GM18508 (cell line): Measurements from ENCODE around the gene CCDC138.
"Not testable (repeated sequence)": the region's sequence is repeated elsewhere in the genome, so short reads cannot be mapped to it uniquely, and the experiment has no call there.

Source experiments
- ATAC-seq: cut with Tn5 transposase; IDR thresholded peaks from one replicate; pipeline ENCODE4 v1.9.1; 2021; ENCODE audit warnings: moderate number of reproducible peaks; ENCODE audit not compliant: insufficient read depth, unreplicated experiment

Gene CCDC138, protein sequence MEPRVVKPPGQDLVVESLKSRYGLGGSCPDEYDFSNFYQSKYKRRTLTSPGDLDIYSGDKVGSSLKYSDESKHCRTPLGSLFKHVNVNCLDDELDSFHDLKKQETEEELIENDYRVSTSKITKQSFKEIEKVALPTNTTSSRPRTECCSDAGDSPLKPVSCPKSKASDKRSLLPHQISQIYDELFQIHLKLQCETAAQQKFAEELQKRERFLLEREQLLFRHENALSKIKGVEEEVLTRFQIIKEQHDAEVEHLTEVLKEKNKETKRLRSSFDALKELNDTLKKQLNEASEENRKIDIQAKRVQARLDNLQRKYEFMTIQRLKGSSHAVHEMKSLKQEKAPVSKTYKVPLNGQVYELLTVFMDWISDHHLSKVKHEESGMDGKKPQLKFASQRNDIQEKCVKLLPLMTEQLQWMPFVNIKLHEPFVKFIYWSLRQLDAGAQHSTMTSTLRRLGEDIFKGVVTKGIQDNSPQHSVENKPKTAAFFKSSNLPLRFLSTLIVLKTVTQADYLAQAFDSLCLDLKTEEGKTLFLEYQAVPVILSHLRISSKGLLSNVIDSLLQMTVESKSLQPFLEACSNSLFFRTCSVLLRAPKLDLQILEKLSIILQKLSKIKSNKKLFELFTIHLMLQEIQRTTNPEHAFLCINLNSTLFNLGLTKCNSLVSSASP

DNA sequence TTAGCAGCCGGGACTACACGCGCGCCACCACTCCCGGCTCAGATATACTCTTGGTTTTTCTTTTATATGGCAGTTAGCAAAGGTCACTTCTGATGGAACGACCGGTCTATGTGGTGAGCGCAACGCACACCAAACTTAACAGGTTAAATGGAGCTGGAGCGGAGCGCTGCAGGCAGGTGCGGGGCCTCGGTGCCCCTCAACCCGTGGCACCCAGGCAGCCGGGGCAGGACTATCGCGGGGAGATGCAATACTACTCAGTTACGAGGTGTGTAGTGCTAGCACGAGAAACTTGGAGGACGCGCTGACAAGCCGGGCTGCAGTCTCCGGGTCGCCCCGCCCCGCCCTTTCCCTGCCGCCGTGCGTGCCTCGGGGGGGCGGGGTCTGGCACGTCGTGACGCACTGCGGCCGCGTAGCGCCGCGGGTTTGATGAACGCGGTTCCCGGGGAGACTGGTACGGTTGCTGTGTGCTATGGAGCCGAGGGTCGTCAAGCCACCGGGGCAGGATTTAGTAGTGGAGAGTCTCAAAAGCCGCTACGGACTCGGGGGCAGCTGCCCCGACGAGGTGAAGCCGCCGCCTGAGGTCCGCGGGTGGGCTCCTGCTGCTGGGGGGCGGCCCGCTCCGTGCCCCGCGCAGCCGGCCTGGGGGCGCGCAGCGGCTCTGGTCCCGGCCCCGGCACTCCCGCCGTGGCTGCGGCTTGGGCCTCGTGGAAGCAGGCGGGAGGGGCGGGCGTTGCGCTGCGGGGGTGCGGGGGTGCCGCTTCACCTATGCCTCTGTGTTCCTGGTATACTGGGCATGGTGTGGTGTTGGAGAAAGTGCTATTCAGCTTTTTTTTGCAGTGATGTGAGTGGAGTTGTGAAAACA lies at the start of gene CCDC138:
CCDC138 (plus strand) TSS at position 418 of the 862 bp plus-strand sequence; CDS start at position 470, 52 bp downstream.
- peak; percentile 90 for ATAC-seq

DNA sequence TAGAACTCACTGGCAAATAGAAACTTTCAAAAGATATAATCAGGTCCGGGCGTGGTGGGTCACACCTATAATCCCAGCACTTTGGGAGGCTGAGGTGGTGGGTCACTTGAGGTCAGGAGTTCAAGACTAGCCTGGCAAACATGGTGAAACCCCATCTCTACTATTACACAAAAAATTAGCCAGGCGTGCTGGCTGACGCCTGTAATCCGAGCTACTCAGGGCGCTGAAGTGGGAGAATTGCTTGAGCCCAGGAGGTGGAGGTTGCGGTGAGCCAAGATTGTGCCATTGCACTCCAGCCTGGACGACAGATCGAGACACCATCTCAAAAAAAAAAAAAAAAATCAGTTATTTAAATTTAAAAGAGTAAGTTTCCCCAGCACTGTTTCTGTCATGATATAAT lies 28.6 kb upstream of the CCDC138 start:
- ATAC-seq = not testable (repeated sequence)

DNA sequence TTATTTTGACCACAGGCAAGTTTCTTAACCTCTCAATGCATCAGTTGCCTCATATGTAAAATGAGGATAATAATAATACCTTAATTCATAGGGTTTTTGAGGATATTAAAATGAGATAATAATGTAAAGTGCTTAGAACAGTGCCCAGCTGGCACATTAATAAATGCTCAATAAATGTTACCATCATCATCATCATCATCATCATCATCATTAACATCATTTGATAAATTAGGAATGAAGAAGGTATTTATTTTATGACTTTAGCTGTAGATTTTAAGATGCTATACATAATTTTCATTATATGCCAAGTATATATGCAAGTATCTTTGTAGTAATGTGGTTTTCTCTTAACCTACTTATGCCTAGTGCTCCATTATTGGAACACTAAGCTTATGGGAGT lies 24.0 kb upstream of the CCDC138 start:
- not testable (repeated sequence) for ATAC-seq

DNA sequence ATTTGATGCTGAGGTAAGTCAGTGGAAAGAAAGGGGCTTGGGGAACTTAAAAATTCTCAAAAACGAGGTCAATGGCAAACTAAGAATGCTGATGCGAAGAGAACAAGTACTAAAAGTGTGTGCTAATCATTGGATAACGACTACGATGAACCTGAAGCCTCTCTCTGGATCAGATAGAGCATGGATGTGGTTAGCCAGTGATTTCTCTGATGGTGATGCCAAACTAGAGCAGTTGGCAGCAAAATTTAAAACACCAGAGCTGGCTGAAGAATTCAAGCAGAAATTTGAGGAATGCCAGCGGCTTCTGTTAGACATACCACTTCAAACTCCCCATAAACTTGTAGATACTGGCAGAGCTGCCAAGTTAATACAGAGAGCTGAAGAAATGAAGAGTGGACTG lies 19.9 kb upstream of the CCDC138 start:
- not testable (repeated sequence) for ATAC-seq

DNA sequence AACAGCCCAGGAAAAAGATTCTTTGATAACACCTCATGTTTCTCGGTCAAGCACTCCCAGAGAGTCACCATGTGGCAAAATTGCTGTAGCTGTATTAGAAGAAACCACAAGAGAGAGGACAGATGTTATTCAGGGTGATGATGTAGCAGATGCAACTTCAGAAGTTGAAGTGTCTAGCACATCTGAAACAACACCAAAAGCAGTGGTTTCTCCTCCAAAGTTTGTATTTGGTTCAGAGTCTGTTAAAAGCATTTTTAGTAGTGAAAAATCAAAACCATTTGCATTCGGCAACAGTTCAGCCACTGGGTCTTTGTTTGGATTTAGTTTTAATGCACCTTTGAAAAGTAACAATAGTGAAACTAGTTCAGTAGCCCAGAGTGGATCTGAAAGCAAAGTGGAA lies 18.7 kb upstream of the CCDC138 start:
- ATAC-seq = not testable (repeated sequence)

DNA sequence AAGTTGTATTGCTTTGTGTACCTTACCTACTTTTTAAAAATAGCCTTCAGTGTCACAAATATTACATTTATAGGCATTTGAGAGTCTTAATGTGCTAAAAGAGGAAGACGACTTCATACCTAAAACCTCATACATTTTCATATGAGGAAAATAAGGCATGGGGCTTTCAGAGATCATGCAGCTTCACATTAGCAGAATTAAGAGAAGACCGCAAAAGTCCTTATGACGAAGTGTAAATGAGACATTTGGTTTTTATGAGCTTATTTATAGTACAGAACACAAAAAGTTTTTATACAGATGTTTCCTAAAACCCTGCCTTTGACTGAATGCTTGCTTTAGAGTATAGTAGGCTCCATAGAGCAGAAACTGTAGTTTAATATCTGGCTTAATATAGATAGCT lies 10.1 kb upstream of the CCDC138 start:
- ATAC-seq = peak; percentile 62

DNA sequence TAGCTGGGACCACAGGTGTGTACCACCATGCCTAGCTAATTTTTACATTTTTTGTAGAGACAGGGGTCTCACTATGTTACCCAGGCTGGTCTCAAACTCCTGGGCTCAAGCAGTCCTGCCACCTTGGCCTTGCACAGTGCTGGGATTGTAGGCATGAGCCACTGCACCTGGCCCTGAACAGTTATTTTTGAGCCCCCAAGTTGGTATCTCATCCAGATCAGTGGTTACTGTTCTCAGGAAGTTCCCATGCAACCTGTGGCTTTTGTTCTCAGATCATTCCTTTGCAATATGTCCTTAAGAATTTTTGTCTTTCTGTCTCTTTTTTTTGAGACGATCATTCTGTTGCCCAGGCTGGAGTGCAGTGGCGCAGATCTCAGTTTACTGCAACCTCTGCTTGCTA lies 7.7 kb upstream of the CCDC138 start:
- ATAC-seq = no peak

DNA sequence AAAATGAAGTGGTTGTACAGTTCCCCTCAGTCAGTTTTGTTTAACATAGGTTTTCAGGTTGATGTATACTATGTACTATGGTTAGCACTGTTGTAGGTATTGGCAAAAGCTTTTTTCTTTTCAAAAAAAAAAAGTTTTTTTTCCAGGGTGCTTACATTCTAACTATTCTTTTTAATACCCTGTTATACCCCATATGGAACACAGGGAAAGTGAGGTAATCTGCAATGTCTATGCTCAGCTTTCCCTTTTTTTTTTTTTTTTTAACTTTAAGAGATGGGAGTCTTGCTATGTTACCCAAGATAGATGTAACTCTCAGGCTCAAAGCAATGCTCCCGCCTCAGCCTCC lies 590 bp upstream of the CCDC138 start:
- no peak for ATAC-seq

DNA sequence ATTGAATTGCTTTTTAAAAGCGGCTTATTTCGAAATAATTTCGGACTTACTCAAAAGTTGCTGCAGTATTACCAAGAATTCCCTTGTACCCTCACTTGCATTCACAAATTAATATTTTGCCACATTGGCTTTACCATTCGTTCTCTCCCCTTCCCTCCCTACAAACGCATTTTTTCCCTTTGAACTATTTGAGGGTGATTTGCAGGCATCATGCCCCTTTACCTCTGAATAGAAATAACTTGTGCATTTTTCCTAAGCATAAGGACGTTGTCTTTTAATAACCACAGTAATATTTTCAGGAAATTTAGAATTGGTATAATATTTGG lies 608 bp downstream of the CCDC138 start:
- no peak for ATAC-seq

DNA sequence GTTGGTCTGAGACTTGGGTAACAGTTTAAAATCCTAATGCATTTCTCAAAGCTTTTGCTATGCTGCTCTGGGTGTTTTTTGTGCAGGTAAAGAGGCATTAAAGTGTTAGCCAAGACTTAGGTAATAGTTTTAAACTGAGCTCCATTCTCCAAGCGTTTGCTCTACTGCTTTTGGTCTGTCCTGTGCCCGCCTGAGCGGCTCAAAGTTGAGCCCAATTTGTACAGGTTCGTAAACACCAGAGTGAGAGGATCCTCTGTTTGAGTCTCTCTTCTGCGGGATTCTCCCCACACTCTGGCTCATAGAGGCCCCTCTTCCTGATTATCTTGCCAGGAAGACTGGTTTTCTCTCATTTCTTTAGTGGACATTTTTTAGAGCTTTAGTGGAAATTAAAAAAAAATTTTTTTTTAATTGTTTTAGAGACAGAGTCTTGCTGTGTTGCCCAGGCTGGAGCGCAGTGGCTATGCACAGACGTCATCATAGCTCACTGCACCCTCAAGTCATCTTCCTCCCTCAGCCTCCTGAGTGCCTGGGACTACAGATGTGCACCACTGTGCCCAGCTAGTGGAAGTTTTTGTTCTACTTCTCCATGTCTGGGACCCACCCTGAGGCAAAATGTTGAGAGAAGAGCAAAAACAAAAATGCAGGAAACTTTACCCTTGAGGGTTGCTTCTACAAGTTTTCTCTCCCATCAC lies 16.6 kb downstream of the CCDC138 start:
- no peak for ATAC-seq

DNA sequence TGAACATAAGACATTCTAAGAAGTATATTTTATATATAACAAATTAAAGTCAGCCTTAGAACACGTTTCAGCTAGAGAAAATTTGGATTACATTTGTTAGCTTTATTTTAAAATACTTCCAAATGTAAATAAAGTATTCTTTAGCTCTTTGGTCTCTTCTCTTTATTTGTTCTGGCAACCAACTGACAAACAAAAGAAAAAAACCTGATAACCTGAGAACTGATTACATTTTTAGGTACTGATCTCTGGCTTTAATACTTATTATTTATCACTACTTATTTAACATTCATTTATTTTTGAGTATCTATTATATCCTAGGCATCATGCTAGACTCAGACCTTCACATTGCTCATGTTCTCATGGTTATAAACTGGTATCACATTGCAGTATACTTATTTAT lies 18.5 kb downstream of the CCDC138 start:
- no peak for ATAC-seq

DNA sequence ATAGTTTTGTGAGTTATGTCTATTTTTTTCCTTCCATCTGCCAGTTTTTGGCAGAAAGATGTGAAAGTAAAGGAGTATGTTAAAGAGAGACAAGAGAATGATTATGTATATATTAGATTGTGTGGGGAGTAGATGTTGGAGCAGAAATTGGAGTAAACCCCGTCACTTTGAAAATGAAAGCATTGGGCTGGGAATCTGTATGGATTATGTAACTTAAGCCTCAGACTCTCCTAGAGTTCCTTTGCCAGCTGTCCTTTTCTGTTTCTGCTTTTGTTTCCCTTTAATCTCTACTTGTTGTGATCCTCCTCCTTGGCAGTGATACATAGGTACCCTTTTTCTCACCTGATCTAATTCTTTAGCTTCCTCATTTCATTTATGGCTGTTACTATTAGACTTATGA lies 19.2 kb downstream of the CCDC138 start:
- ATAC-seq = no peak

DNA sequence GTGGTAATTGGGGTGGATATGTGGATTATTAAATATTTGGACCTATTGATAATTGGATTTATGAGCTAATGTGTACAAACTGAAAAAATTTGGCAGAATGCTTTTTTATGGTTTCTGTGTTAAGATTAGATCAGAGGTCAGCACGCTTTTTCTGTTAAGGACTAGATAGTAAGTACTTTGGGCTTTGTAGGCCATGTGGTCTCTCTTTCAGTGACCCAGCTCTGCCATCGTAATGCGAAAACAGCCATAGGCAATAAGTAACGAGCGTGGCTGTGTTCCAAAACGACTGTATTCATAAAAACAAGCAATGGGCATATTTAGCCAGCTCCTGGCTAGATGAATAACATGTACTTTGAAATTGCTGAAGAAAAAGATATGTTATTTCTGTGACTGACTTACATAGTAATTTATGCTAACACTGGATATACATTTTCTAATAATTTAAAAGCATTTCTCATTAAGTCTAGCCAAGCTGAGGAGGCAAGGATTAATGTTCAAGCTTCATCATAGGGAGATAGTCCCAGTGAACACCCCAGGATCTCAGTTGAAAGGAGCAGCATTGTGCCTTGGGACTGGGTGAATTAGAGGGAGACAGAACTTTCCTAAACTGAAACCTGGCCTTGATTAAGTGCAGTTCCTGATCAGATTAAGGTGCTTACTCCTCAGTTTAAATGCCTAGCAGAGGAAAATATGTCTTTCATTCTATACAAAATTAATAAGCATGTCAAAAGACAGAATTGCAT lies 20.0 kb downstream of the CCDC138 start:
- ATAC-seq = no peak

DNA sequence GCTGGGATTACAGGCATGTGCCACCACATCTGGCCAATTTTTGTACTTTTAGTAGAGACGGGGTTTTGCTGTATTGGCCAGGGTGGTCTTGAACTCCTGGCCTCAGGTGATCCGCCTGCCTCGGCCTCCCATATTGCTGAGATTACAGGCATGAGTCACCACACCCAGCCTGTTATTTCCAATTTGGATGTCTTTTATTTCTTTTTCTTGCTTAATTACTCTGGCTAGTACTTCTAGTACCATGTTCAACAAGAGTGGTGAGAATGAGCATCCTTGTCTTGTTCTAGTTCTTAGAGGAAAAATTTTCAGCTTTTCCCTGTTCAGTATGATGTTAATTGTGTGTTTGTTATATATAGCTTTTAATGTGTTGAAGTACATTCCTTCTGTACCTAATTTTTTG lies 23.4 kb downstream of the CCDC138 start:
- ATAC-seq = no peak

DNA sequence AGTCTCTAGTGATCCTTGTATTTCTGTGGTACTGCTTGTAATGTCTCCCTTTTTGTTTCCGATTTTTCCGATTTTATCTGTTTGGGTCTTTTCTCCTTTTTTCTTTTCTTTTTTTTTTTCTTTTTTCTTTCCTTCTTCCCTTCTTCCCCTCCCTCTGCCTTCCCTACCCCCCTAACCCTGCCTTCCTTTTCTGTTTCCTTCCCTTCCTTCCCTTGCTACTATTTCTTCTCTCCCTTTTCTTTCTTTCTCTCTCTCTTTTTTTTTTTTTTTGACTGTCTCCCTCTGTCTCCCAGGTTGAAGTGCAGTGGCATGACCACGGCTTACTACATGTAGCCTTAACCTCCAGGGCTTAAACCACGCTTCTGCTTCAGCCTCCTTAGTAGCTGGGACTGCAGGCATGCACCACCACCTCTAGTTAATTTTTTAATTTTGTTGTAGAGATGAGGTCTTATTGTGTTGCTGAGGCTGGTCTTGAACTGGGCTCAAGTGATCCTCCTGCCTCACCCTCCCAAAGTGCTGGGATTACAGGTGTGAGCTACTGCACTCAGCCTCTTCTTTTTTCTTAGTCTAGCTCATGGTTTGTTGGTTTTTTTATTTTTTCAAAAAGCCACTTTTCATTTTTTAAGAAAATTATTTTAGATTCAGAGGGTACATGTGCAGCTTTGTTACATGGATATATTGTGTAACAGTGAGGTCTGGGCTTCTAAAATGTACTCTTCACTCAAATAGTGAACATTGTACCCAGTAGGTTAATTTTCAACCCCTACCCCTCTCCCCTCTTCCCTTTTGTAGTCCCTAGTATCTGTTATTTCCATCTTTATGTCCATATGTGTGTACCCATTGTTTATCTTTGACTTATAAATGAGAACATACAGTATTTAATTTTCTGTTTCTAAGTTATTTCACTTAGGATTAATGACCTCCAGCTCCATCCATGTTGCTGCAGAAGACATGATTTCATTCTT lies 24.7 kb downstream of the CCDC138 start:
- no peak for ATAC-seq

DNA sequence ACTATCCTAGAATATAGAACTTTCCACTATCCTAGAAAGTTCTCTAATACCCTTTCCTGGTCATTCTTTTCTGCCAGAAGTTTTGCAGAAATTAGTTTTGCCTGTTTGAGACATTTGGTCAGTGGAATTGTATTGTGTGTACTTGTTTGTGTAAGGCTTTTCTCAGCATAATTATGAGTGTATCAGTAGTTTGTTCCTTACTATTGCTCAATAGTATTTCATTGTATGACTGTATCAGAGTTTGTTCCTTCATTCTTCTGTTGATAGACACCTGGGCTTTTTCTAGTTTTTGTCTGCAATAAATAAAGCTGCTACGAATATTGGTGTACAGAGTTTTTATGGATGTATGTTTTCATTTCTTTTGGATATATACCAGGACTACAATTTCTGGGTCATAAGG lies 27.2 kb downstream of the CCDC138 start:
- no peak for ATAC-seq

DNA sequence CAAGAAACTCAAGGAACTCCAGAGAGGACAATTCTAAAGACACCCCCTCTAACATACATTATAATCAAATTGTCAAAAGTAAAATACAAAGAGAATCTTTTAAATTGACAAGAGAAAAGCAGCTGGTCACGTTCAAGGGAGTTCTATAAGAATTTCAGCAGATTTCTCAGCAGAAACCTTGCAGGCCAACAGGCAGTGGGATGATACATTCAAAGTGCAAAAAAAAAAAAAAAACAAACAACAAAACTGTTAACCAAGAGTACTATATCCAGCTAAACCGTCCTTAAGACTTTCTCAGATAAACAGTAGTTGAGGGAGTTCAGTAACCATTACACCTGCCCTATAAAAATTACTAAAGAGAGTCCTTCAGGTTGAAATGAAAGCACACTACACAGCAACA lies 33.9 kb downstream of the CCDC138 start:
- no peak for ATAC-seq

DNA sequence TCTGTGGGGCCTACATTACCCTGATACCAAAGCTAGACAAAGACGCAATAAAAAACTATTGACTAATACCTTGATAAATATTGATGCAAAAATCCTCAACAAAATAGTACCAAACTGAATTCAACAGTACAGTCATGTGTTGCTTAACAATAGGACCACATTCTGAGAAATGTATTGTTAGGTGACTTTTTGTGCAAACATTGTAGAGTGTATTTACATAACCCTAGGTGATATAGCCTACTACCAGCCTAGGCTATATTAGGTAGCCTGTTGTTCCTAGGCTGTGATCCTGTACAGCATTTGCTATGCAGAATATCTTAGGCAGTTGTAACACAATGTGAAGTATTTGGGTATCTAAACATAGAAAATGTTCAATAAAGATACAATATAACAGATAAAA lies 36.7 kb downstream of the CCDC138 start:
- ATAC-seq = no peak
